RCC 7860 (cell line): ENCODE data around the gene NFATC4.

Experiments
- DNase-seq: peaks from one replicate; pipeline ENCODE4 v3.0.0-alpha.2; 2015; ENCODE audit warnings: low spot score
- FAIRE-seq: peaks from 2 replicates; lab custom pipeline; 2012; peaks lifted over from hg19 to GRCh38; lab: Jason Lieb, UNC

Gene NFATC4

GRCh38 chr14:24406416-24406815 lies 38.4 kb downstream of the NFATC4 start:
- no peak for FAIRE-seq
- DNase-seq: no peak

GRCh38 chr14:24407608-24408325 lies 39.8 kb downstream of the NFATC4 start:
- DNase-seq (no peak), FAIRE-seq (no peak)

GRCh38 chr14:24408764-24409163 lies 40.8 kb downstream of the NFATC4 start:
- FAIRE-seq (no peak), DNase-seq (no peak)

- no peak for FAIRE-seq
Observed at GRCh38 chr14:24409192-24409591, 41.2 kb downstream of the NFATC4 start.

GRCh38 chr14:24409956-24410355 lies 42.0 kb downstream of the NFATC4 start:
- DNase-seq (no peak), FAIRE-seq (no peak)

More at GRCh38 chr14:24409192-24409591, 41.2 kb downstream of the NFATC4 start:
- DNase-seq: no peak

GRCh38 chr14:24411443-24412389 lies 43.7 kb downstream of the NFATC4 start:
- DNase-seq (no peak), FAIRE-seq (no peak)

GRCh38 chr14:24414077-24414476 lies 46.1 kb downstream of the NFATC4 start:
- FAIRE-seq (no peak), DNase-seq (no peak)

GRCh38 chr14:24414732-24415420 lies 46.9 kb downstream of the NFATC4 start:
- FAIRE-seq (no peak), DNase-seq (no peak)

- DNase-seq: no peak
- no peak for FAIRE-seq
Observed at GRCh38 chr14:24415421-24416253, 47.7 kb downstream of the NFATC4 start.

GRCh38 chr14:24416254-24416931 lies 48.4 kb downstream of the NFATC4 start:
- FAIRE-seq (no peak), DNase-seq (no peak)

- no peak for FAIRE-seq
Observed at GRCh38 chr14:24416932-24417619, 49.1 kb downstream of the NFATC4 start.

GRCh38 chr14:24417832-24418491 lies 50.0 kb downstream of the NFATC4 start:
- no peak for FAIRE-seq
- DNase-seq: no peak

More at GRCh38 chr14:24416932-24417619, 49.1 kb downstream of the NFATC4 start:
- no peak for DNase-seq

- DNase-seq (no peak), FAIRE-seq (no peak)
Observed at GRCh38 chr14:24418492-24418873, 50.5 kb downstream of the NFATC4 start.

- no peak for DNase-seq
- no peak for FAIRE-seq
Observed at GRCh38 chr14:24422261-24422660, 54.3 kb downstream of the NFATC4 start.

GRCh38 chr14:24422694-24423601 lies 55.0 kb downstream of the NFATC4 start:
- DNase-seq (no peak), FAIRE-seq (no peak)

- no peak for DNase-seq
- no peak for FAIRE-seq
Observed at GRCh38 chr14:24425704-24426103, 57.7 kb downstream of the NFATC4 start.

GRCh38 chr14:24426150-24426911 lies 58.3 kb downstream of the NFATC4 start:
- DNase-seq: no peak

More at GRCh38 chr14:24426150-24426911, 58.3 kb downstream of the NFATC4 start:
- FAIRE-seq: no peak
